Mesendoderm (in vitro differentiated cells): ENCODE results near the gene PKD2.

Source experiments
- DNase-seq: peaks from one replicate; pipeline ENCODE4 v3.0.0; 2013
- H2AK5ac ChIP-seq: 2 replicates; pipeline ENCODE4 v1.6.1; 2013; ENCODE audit warnings: low read length, inconsistent platforms
- H2BK120ac ChIP-seq: 2 replicates; pipeline ENCODE4 v1.6.1; 2013; ENCODE audit warnings: low read depth, mild to moderate bottlenecking, low read length, moderate library complexity, mixed read lengths
- H2BK15ac ChIP-seq: replicated peaks from 2 replicates; pipeline ENCODE4 v1.6.1; 2013; ENCODE audit warnings: low read depth, mild to moderate bottlenecking, moderate library complexity
- H2BK5ac ChIP-seq: 2 replicates; pipeline ENCODE4 v1.6.1; 2013; ENCODE audit warnings: low read length, inconsistent platforms
- H3K18ac ChIP-seq: 2 replicates; pipeline ENCODE4 v1.6.1; 2013; ENCODE audit warnings: mild to moderate bottlenecking, low read length, mixed read lengths
- H3K23ac ChIP-seq: one replicate; pipeline ENCODE4 v1.6.1; 2013; ENCODE audit warnings: low read length
- H3K27ac ChIP-seq: 2 replicates; pipeline ENCODE4 v1.5.1; 2013; ENCODE audit warnings: low read depth, mild to moderate bottlenecking, inconsistent platforms, low read length, moderate library complexity
- H3K27me3 ChIP-seq: 2 replicates; pipeline ENCODE4 v1.6.1; 2013; ENCODE audit warnings: low read length, control low read depth, mild to moderate bottlenecking, inconsistent platforms; ENCODE audit not compliant: insufficient read depth, poor library complexity
- H3K36me3 ChIP-seq: 2 replicates; pipeline ENCODE4 v1.6.1; 2013; ENCODE audit warnings: low read length, inconsistent platforms; ENCODE audit not compliant: control insufficient read depth, insufficient read depth
- H3K4ac ChIP-seq: one replicate; pipeline ENCODE4 v1.6.1; 2013; ENCODE audit warnings: low read depth, mild to moderate bottlenecking, low read length, moderate library complexity
- H3K4me1 ChIP-seq: 2 replicates; pipeline ENCODE4 v1.6.1; 2013; ENCODE audit warnings: low read depth, low read length, inconsistent platforms; ENCODE audit not compliant: control insufficient read depth
- H3K4me2 ChIP-seq: 2 replicates; pipeline ENCODE4 v1.6.1; 2013; ENCODE audit warnings: low read length
- H3K4me3 ChIP-seq: 2 replicates; pipeline ENCODE4 v1.5.1; 2013; ENCODE audit warnings: mild to moderate bottlenecking, low read length
- H3K56ac ChIP-seq: one replicate; pipeline ENCODE4 v1.6.1; 2013; ENCODE audit warnings: low read length
- H3K79me1 ChIP-seq: 2 replicates; pipeline ENCODE4 v1.6.1; 2013; ENCODE audit warnings: low read length, inconsistent platforms
- H3K79me2 ChIP-seq: 2 replicates; pipeline ENCODE4 v1.6.1; 2013; ENCODE audit warnings: mild to moderate bottlenecking, low read length; ENCODE audit not compliant: control insufficient read depth, insufficient read depth
- H3K9ac ChIP-seq: 2 replicates; pipeline ENCODE4 v1.6.1; 2013; ENCODE audit warnings: low read length, inconsistent platforms
- H4K5ac ChIP-seq: one replicate; pipeline ENCODE4 v1.6.1; 2013; ENCODE audit warnings: low read length
- H4K8ac ChIP-seq: one replicate; pipeline ENCODE4 v1.6.1; 2013; ENCODE audit warnings: low read depth, mild to moderate bottlenecking, control low read depth, low read length, moderate library complexity
- WGBS: extraction: QIAGEN DNeasy Blood & Tissue Kit; methylation state at CpG from one replicate; pipeline ENCODE4 v1.1.7; 2013; ENCODE audit warnings: low lambda C conversion rate, missing lambda C conversion rate; ENCODE audit not compliant: insufficient coverage; ENCODE audit errors: extremely low coverage; 5-methylcytosine and 5-hydroxymethylcytosine counted together

The PKD2 gene

DNA sequence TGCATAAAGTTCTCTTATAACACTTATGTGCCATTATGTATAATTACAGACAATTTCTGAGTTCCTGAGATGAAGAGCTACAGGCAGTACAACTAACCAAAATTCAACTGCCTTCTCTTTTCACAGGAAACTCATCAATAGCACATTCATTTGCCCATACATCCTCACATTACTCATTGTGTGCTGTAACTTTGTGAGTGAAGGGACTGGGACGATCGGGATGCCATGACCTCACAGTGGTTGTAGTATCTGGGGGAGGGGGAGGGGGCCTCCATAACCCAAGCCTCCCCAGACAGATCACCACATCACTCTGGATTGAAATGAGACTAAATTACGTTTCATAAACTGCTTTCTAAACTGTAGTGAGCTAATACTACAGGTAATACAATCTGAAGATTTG is 90.3 kb downstream of the PKD2 start:
- Histone ChIP-seq H3K36me3 (no peaks in the 10 kb centered on the region), H3K18ac (no peak overlapping the region), H3K4me2 (no peak overlapping the region), H3K4me3 (no peak overlapping the region), H4K5ac (no peak overlapping the region), H3K4ac (no peak overlapping the region), H3K79me1 (no peaks in the 10 kb centered on the region), H4K8ac (no peak overlapping the region), H3K9ac (no peak overlapping the region), H3K23ac (no peak overlapping the region), H2AK5ac (no peak overlapping the region), H3K79me2 (no peaks in the 10 kb centered on the region), H3K56ac (no peak overlapping the region), H3K27me3 (no peaks in the 10 kb centered on the region), H2BK15ac (no peak overlapping the region), H3K4me1 (no peaks in the 10 kb centered on the region), H3K27ac (no peak overlapping the region), H2BK5ac (no peak overlapping the region), H2BK120ac (no peak overlapping the region)
- no peak for DNase-seq
- WGBS = no CpG with 5 or more reads among the region's 3 CpGs

DNA sequence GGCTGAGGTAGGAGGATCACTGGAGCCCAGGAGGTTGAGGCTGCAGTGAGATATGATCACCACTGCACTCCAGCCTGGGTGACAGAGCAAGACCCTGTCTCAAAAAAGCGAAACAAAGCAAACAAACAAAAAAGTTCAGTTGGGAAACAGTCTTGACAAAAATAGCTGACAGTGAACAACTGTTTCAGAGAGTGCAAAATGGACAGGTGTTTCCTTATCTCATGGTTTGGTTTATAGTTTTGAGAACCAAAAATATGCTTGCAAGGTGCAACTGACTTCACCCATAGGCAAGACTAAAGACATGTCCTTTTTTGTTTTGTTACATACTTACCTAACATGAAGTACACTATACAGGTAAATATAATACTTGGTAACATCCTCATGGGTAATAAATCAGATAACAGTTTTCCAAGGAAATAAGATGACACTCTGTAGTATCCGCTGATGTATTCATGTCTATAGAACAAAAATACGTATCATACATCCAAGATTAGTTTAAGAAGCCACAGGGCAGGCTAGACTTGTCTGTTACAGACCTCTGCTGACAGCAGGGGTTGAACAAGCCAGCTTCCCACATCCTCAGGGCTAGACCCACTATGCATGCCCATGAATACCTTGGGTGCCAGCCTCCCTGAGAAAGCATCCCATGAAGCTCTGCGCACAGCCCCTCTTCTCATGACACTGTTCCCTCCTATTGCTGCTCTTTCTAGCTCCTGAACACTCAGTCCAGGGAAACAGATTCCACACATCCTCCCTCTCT is 91.7 kb downstream of the PKD2 start:
- no peak overlapping the region for H4K8ac ChIP-seq
- H3K9ac ChIP-seq = no peak overlapping the region
- no peak overlapping the region for H3K56ac ChIP-seq
- no peaks in the 10 kb centered on the region for H3K36me3 ChIP-seq
- H3K79me1 ChIP-seq = no peaks in the 10 kb centered on the region
- no peak overlapping the region for H2BK120ac ChIP-seq
- no peak overlapping the region for H3K4me3 ChIP-seq
- no peaks in the 10 kb centered on the region for H3K27me3 ChIP-seq
- H4K5ac ChIP-seq = no peak overlapping the region
- no peak overlapping the region for H3K4me2 ChIP-seq
- no peak overlapping the region for H2AK5ac ChIP-seq
- H2BK15ac ChIP-seq = no peak overlapping the region
- H3K79me2 ChIP-seq = no peaks in the 10 kb centered on the region
- H3K27ac ChIP-seq = no peak overlapping the region
- DNase-seq = no peak
- no peak overlapping the region for H3K23ac ChIP-seq
- no peak overlapping the region for H3K18ac ChIP-seq
- no peak overlapping the region for H2BK5ac ChIP-seq
- H3K4me1 ChIP-seq = no peaks in the 10 kb centered on the region
- WGBS = no CpG with 5 or more reads among the region's 4 CpGs
- H3K4ac ChIP-seq = no peak overlapping the region

DNA sequence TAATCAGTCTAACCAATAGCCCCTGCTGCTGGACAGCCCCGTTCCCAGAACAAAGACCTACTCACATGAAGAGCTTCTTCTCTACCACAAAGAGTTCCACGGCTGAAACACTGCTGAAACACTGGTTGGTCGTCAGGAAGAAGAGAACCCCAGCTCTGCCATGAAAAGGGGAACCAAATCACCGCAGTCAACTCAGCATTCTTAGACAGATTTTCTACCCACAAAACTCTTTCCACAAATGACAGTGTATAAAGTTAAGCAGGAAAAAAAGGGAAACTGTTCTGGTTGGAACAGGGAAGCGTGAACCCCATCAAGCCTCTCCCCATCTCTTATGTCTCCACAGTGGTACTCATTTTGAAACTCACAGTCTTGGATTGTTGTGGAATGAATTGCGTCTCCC is 93.7 kb downstream of the PKD2 start:
- H4K5ac ChIP-seq = no peak overlapping the region

DNA sequence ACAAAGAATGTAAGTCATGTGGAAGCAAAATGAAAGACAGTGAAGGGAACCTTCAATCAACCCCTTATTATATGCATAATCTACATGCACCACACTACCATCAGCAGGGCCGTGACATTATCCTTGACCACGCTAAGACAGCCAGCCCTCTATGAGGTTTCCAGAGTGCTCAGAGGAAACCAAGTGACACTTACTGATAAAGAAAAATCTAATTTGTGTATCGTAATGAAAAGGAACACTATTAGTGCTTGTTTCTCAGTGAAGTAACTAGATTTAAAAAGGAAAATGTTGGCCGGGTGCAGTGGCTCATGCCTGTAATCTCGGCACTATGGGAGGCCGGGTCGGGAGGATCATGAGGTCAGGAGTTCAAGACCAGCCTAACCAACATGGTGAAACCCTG is 94.6 kb downstream of the PKD2 start:
- Histone ChIP-seq H3K79me1 (no peaks in the 10 kb centered on the region), H4K8ac (no peak overlapping the region)
- no peak for DNase-seq

More for the DNA sequence above, 93.7 kb downstream of the PKD2 start:
- Histone ChIP-seq H3K4me1 (no peaks in the 10 kb centered on the region), H2BK120ac (no peak overlapping the region), H3K27me3 (no peaks in the 10 kb centered on the region), H2BK5ac (no peak overlapping the region), H3K23ac (no peak overlapping the region), H3K9ac (no peak overlapping the region), H3K27ac (no peak overlapping the region), H4K8ac (no peak overlapping the region), H3K56ac (no peak overlapping the region), H3K18ac (no peak overlapping the region), H3K36me3 (no peaks in the 10 kb centered on the region), H3K79me1 (no peaks in the 10 kb centered on the region), H3K4me3 (no peak overlapping the region), H2BK15ac (no peak overlapping the region), H3K4me2 (no peak overlapping the region), H2AK5ac (no peak overlapping the region), H3K79me2 (no peaks in the 10 kb centered on the region), H3K4ac (no peak overlapping the region)
- no peak for DNase-seq
- no CpG with 5 or more reads among the region's 6 CpGs for WGBS

DNA sequence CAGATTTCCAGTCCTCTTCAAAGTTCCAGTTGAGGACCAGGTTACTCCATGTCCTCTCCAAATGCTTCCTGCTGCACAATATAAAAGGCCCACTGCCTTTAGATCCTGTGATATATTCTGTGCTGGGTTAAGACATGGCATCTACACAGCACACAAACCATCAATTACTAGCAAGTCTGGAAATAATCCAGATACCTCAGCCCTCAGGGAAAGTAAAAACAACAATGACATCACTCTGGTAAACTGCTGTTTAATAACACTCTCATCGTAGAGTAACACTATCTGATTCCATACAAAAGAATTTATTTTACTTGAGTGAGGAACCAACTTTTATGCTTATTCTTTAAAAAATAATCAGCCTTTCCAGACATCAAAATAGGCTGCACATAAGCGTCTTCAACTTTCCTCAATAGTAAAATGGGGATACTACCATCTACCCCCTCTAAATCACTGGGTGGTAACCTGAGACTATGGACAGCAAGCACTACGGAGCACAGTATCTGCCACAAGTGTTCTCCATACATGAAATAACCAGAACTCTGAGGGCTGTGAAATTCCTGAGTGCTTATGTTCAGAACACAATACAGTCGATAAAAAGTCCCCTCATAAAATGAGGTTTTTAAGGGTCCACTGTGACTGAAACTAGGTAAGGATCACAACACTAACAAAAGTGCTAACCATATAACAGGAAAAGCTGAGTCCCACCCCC is 97.6 kb downstream of the PKD2 start:
- Histone ChIP-seq H3K79me2 (no peaks in the 10 kb centered on the region), H3K9ac (no peak overlapping the region), H3K79me1 (no peaks in the 10 kb centered on the region), H3K4me1 (no peaks in the 10 kb centered on the region), H2BK5ac (no peak overlapping the region), H4K5ac (no peak overlapping the region), H3K4me2 (no peak overlapping the region), H2AK5ac (no peak overlapping the region), H3K36me3 (no peaks in the 10 kb centered on the region), H3K4me3 (no peak overlapping the region), H3K4ac (no peak overlapping the region), H2BK120ac (no peak overlapping the region), H3K23ac (no peak overlapping the region), H2BK15ac (no peak overlapping the region), H3K27ac (no peak overlapping the region), H3K27me3 (no peaks in the 10 kb centered on the region), H3K56ac (no peak overlapping the region), H3K18ac (no peak overlapping the region), H4K8ac (no peak overlapping the region)
- no peak for DNase-seq
- no CpG with 5 or more reads among the region's 4 CpGs for WGBS

More for the DNA sequence above, 94.6 kb downstream of the PKD2 start:
- H3K4me1 ChIP-seq = no peaks in the 10 kb centered on the region
- H3K23ac ChIP-seq = no peak overlapping the region
- H2AK5ac ChIP-seq = no peak overlapping the region
- no peak overlapping the region for H3K56ac ChIP-seq
- H3K4me3 ChIP-seq = no peak overlapping the region
- no peak overlapping the region for H3K9ac ChIP-seq
- no peak overlapping the region for H4K5ac ChIP-seq
- H3K27me3 ChIP-seq = no peaks in the 10 kb centered on the region
- no CpG with 5 or more reads among the region's 7 CpGs for WGBS
- no peak overlapping the region for H3K18ac ChIP-seq
- no peak overlapping the region for H2BK5ac ChIP-seq
- no peak overlapping the region for H3K4ac ChIP-seq
- H3K36me3 ChIP-seq = no peaks in the 10 kb centered on the region
- H2BK120ac ChIP-seq = no peak overlapping the region
- H2BK15ac ChIP-seq = no peak overlapping the region
- H3K27ac ChIP-seq = no peak overlapping the region
- H3K4me2 ChIP-seq = no peak overlapping the region
- H3K79me2 ChIP-seq = no peaks in the 10 kb centered on the region
